ENCODE results near the gene CLDN24.

DNA sequence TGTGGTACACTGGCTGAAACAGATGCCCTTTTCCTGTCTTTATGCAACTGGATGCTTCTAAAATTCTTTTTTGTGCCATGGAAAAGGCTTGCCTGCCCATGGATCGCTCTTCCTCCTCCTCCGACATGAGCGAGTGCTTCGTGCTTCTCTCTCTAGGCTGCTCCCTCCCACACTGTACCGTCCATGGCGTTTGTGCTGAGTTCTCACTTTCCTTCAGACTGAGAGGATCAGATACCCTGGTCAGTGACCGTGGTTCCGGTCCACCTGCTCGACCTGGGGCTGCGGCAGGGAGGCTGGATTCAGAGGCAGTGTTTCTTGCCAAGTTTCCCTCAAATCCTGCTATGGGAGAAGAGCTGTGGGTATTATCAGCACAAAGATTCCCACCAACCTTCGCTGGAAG is 10.2 kb upstream of the CLDN24 start:
- TF ChIP-seq, protein P1, sequence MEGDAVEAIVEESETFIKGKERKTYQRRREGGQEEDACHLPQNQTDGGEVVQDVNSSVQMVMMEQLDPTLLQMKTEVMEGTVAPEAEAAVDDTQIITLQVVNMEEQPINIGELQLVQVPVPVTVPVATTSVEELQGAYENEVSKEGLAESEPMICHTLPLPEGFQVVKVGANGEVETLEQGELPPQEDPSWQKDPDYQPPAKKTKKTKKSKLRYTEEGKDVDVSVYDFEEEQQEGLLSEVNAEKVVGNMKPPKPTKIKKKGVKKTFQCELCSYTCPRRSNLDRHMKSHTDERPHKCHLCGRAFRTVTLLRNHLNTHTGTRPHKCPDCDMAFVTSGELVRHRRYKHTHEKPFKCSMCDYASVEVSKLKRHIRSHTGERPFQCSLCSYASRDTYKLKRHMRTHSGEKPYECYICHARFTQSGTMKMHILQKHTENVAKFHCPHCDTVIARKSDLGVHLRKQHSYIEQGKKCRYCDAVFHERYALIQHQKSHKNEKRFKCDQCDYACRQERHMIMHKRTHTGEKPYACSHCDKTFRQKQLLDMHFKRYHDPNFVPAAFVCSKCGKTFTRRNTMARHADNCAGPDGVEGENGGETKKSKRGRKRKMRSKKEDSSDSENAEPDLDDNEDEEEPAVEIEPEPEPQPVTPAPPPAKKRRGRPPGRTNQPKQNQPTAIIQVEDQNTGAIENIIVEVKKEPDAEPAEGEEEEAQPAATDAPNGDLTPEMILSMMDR (IDR thresholded peaks at IDR 0.05), result no peak
- no peak for TF ChIP-seq POLR2AphosphoS5 (IDR thresholded peaks at IDR 0.05)
- TF ChIP-seq POLR2A (IDR thresholded peaks at IDR 0.05), result no peak

Data from transverse colon (tissue), 4 donors.